ENCODE measurements around the gene RNF114. TPM values are rescaled to one million over a fixed set of nuclear protein-coding genes. Genes with fewer than 3 reads are reported as not detected.

Gene RNF114
- total RNA-seq (10 to 100 TPM; 46.8 to 70.6 TPM), polyA plus RNA-seq (10 to 100 TPM; 32.1 to 38.4 TPM)
- long read RNA-seq, donor 1, transcript RNF114-201 (6 exons, 2,503 nt): major isoform, 73 of 107 reads
- long read RNA-seq, donor 1, partial matches to known transcripts: 3 of 107 reads
- long read RNA-seq, donor 1, other reads (novel, unspliced or antisense): 28 of 107 reads
- long read RNA-seq, donor 2, transcript RNF114-201 (6 exons, 2,503 nt): major isoform, 23 of 40 reads
- long read RNA-seq, donor 2, partial matches to known transcripts: 1 of 40 reads
- long read RNA-seq, donor 2, other reads (novel, unspliced or antisense): 15 of 40 reads

- Histone ChIP-seq H3K27ac (ENCODE audit: low read depth in 1 of 2, low read length in 2 of 2) (peak within 1 kb of the TSS in 1 of 2 donors; percentile 53), H3K27me3 (ENCODE audit: control insufficient read depth in 1 of 2, insufficient read depth in 2 of 2, low read length in 1 of 2) (no peaks in the 10 kb centered on the region), H3K9me3 (ENCODE audit: control insufficient read depth, low read length) (no peaks in the 10 kb centered on the region), H3K36me3 (ENCODE audit: control insufficient read depth in 1 of 2, insufficient read depth in 2 of 2, low read length in 1 of 2) (no peaks in the 10 kb centered on the region), H3K4me1 (ENCODE audit: control insufficient read depth in 1 of 2, insufficient read depth in 2 of 2, low read length in 2 of 2) (no peaks in the 10 kb centered on the region), H3K4me3 (ENCODE audit: low read length in 2 of 2) (peak within 1 kb of the TSS; percentile 46 to 96)
- WGBS, 2 donors: 0 to 1% methylated on average over 61 to 79 of the region's 79 CpGs
- intact Hi-C loops (cut with DNase I): loop anchor here in 1 of 2 donors (10.0 kb wide), 1 partner anchor 392 kb away; no protein-coding TSS in a partner anchor
- DNase-seq: peak; percentile 93 to 97
- peak; percentile 98 for ATAC-seq (ENCODE audit: low FRiP score)
Measured at GRCh38 chr20:49936153-49937026, at the start of gene RNF114. Gene RNF114, plus strand, starts transcription at chr20:49936397. Its CDS starts 16 bp downstream, at chr20:49936413.

- 61 to 65% methylated on average over 30 of the region's 30 CpGs for WGBS, 2 donors
Measured at GRCh38 chr20:49886571-49887213, 49.5 kb upstream of the RNF114 start.

GRCh38 chr20:49887251-49888211, 48.7 kb upstream of the RNF114 start:
- intact Hi-C loops (cut with DNase I): loop anchor here (1.0 to 5.0 kb wide), 4 partner anchors 35 to 276 kb away; partner anchors contain the start of gene SLC9A8 (in 1 of the 2)
- Histone ChIP-seq H3K27me3 (ENCODE audit: control insufficient read depth in 1 of 2, insufficient read depth in 2 of 2, low read length in 1 of 2) (no peaks in the 10 kb centered on the region), H3K4me3 (ENCODE audit: low read length in 2 of 2) (no peak overlapping the region), H3K27ac (ENCODE audit: low read depth in 1 of 2, low read length in 2 of 2) (peak overlapping the region in 1 of 2 donors; percentile 78), H3K9me3 (ENCODE audit: control insufficient read depth, low read length) (no peaks in the 10 kb centered on the region), H3K36me3 (ENCODE audit: control insufficient read depth in 1 of 2, insufficient read depth in 2 of 2, low read length in 1 of 2) (peaks cover 0 to 2% of the 10 kb centered on the region in 2 donors), H3K4me1 (ENCODE audit: control insufficient read depth in 1 of 2, insufficient read depth in 2 of 2, low read length in 2 of 2) (no peaks in the 10 kb centered on the region)
- WGBS, 2 donors: 67 to 73% methylated on average over 32 of the region's 32 CpGs
- ATAC-seq (ENCODE audit: low FRiP score) (peak; percentile 63), DNase-seq (peak in 1 of 2 donors; percentile 77)

More at GRCh38 chr20:49886571-49887213, 49.5 kb upstream of the RNF114 start:
- intact Hi-C loops (cut with DNase I): loop anchor here (5.0 kb wide), 3 partner anchors 34 to 274 kb away; partner anchors contain the start of gene SLC9A8 (in 1 of the 2)
- Histone ChIP-seq H3K27me3 (ENCODE audit: control insufficient read depth in 1 of 2, insufficient read depth in 2 of 2, low read length in 1 of 2) (no peaks in the 10 kb centered on the region), H3K4me1 (ENCODE audit: control insufficient read depth in 1 of 2, insufficient read depth in 2 of 2, low read length in 2 of 2) (no peaks in the 10 kb centered on the region), H3K4me3 (ENCODE audit: low read length in 2 of 2) (no peak overlapping the region), H3K9me3 (ENCODE audit: control insufficient read depth, low read length) (no peaks in the 10 kb centered on the region), H3K36me3 (ENCODE audit: control insufficient read depth in 1 of 2, insufficient read depth in 2 of 2, low read length in 1 of 2) (peaks cover 0 to 2% of the 10 kb centered on the region in 2 donors), H3K27ac (ENCODE audit: low read depth in 1 of 2, low read length in 2 of 2) (peak overlapping the region in 1 of 2 donors; percentile 78)
- DNase-seq (no peak), ATAC-seq (ENCODE audit: low FRiP score) (no peak)

- ATAC-seq (ENCODE audit: low FRiP score) (peak; percentile 55), DNase-seq (no peak)
- WGBS, 2 donors: 57 to 65% methylated on average over 18 of the region's 18 CpGs
- H3K27me3 ChIP-seq (ENCODE audit: control insufficient read depth in 1 of 2, insufficient read depth in 2 of 2, low read length in 1 of 2): no peaks in the 10 kb centered on the region
- H3K27ac ChIP-seq (ENCODE audit: low read depth in 1 of 2, low read length in 2 of 2): peak overlapping the region in 1 of 2 donors; percentile 20
- intact Hi-C loops (cut with DNase I): loop anchor here (1.0 to 5.0 kb wide), 4 partner anchors 36 to 277 kb away; partner anchors contain the start of gene SLC9A8 (in 1 of the 2)
- no peaks in the 10 kb centered on the region for H3K9me3 ChIP-seq (ENCODE audit: control insufficient read depth, low read length)
- peaks cover 0 to 2% of the 10 kb centered on the region in 2 donors for H3K36me3 ChIP-seq (ENCODE audit: control insufficient read depth in 1 of 2, insufficient read depth in 2 of 2, low read length in 1 of 2)
- H3K4me1 ChIP-seq (ENCODE audit: control insufficient read depth in 1 of 2, insufficient read depth in 2 of 2, low read length in 2 of 2): no peaks in the 10 kb centered on the region
- no peak overlapping the region for H3K4me3 ChIP-seq (ENCODE audit: low read length in 2 of 2)
Measured at GRCh38 chr20:49888212-49889000, 47.8 kb upstream of the RNF114 start.

GRCh38 chr20:49889001-49889934, 46.9 kb upstream of the RNF114 start:
- DNase-seq (peak in 1 of 2 donors; percentile 41), ATAC-seq (ENCODE audit: low FRiP score) (no peak)
- Histone ChIP-seq H3K4me1 (ENCODE audit: control insufficient read depth in 1 of 2, insufficient read depth in 2 of 2, low read length in 2 of 2) (no peaks in the 10 kb centered on the region), H3K4me3 (ENCODE audit: low read length in 2 of 2) (no peak overlapping the region), H3K36me3 (ENCODE audit: control insufficient read depth in 1 of 2, insufficient read depth in 2 of 2, low read length in 1 of 2) (no peaks in the 10 kb centered on the region), H3K27ac (ENCODE audit: low read depth in 1 of 2, low read length in 2 of 2) (no peak overlapping the region), H3K27me3 (ENCODE audit: control insufficient read depth in 1 of 2, insufficient read depth in 2 of 2, low read length in 1 of 2) (no peaks in the 10 kb centered on the region), H3K9me3 (ENCODE audit: control insufficient read depth, low read length) (no peaks in the 10 kb centered on the region)
- intact Hi-C loops (cut with DNase I): loop anchor here (5.0 kb wide), 3 partner anchors 37 to 277 kb away; partner anchors contain the start of gene SLC9A8 (in 1 of the 2)
- 85 to 86% methylated on average over 9 of the region's 9 CpGs for WGBS, 2 donors

- ATAC-seq (ENCODE audit: low FRiP score): no peak
- no peaks in the 10 kb centered on the region for H3K4me1 ChIP-seq (ENCODE audit: control insufficient read depth in 1 of 2, insufficient read depth in 2 of 2, low read length in 2 of 2)
Measured at GRCh38 chr20:49889935-49890333, 46.3 kb upstream of the RNF114 start.

More at GRCh38 chr20:49889935-49890333, 46.3 kb upstream of the RNF114 start:
- Histone ChIP-seq H3K36me3 (ENCODE audit: control insufficient read depth in 1 of 2, insufficient read depth in 2 of 2, low read length in 1 of 2) (no peaks in the 10 kb centered on the region), H3K27ac (ENCODE audit: low read depth in 1 of 2, low read length in 2 of 2) (no peak overlapping the region), H3K9me3 (ENCODE audit: control insufficient read depth, low read length) (no peaks in the 10 kb centered on the region), H3K27me3 (ENCODE audit: control insufficient read depth in 1 of 2, insufficient read depth in 2 of 2, low read length in 1 of 2) (no peaks in the 10 kb centered on the region), H3K4me3 (ENCODE audit: low read length in 2 of 2) (no peak overlapping the region)
- DNase-seq: peak in 1 of 2 donors; percentile 43
- intact Hi-C loops (cut with DNase I): loop anchor here (5.0 kb wide), 3 partner anchors 38 to 278 kb away; partner anchors contain the start of gene SLC9A8 (in 1 of the 2)
- 74 to 79% methylated on average over 9 of the region's 9 CpGs for WGBS, 2 donors
